ENCODE data around the gene SLC12A2. TPM values are rescaled to one million over a fixed set of nuclear protein-coding genes. Genes with fewer than 3 reads are reported as not detected.

The SLC12A2 gene
- polyA plus RNA-seq, 1 of the 3 experiments (the other 2 are of a cell fraction): 5.6 TPM

- no peak for TF ChIP-seq RAD21 (IDR thresholded peaks at IDR 0.05; ENCODE audit: low read length)
- TF ChIP-seq CHD2 (IDR thresholded peaks at IDR 0.05; ENCODE audit: low read length, partially characterized antibody): no peak
- TF ChIP-seq USF2 (IDR thresholded peaks at IDR 0.05; ENCODE audit: borderline replicate concordance, low read depth, low read length): no peak
- no peak for TF ChIP-seq IRF3 (IDR thresholded peaks at IDR 0.05; ENCODE audit: low read depth, low read length)
- TF ChIP-seq YY1 (IDR thresholded peaks at IDR 0.05; ENCODE audit: low read depth): no peak
- TF ChIP-seq FOXM1 (IDR thresholded peaks at IDR 0.05; ENCODE audit: low read depth): no peak
- no peak for TF ChIP-seq FOXJ3 (CRISPR knock-in tag; IDR thresholded peaks at IDR 0.05)
- TF ChIP-seq TCF12 (IDR thresholded peaks at IDR 0.05): no peak
- TF ChIP-seq SMC3 (IDR thresholded peaks at IDR 0.05; ENCODE audit: low read depth, low read length): no peak
- ChIA-PET POLR2A (no interaction called here), CTCF (interaction anchor here (0.7 to 1.1 kb wide), 3 partner anchors 9 to 321 kb away, joined by 3 read pairs; no protein-coding TSS in a partner anchor)
- DNase-seq: no peak
- H3K4me3 ChIP-seq (ENCODE audit: low read depth in 2 of 2, low read length in 1 of 2): no peak overlapping the region
- H2AFZ ChIP-seq (ENCODE audit: low read depth): no peak overlapping the region
- H3K9me2 ChIP-seq: no peaks in the 10 kb centered on the region
- no peak overlapping the region for H3K9ac ChIP-seq
- H3K27me3 ChIP-seq (ENCODE audit: insufficient read depth): no peaks in the 10 kb centered on the region
- H3K4me2 ChIP-seq: no peak overlapping the region
- H3K79me2 ChIP-seq (ENCODE audit: insufficient read depth): no peaks in the 10 kb centered on the region
- peaks cover 0 to 3% of the 10 kb centered on the region in 2 experiments; a peak in 1 of 4 replicates for H3K4me1 ChIP-seq (ENCODE audit: control insufficient read depth in 1 of 2, insufficient read depth in 2 of 2, low read depth in 1 of 2, low read length in 1 of 2)
- 88% methylated on average over 3 of the region's 3 CpGs for WGBS (ENCODE audit: low lambda C conversion rate)
- no peaks in the 10 kb centered on the region for H3K36me3 ChIP-seq (replicated peaks in 1 of 2; ENCODE audit: control insufficient read depth in 1 of 2, insufficient read depth in 2 of 2, low read length in 1 of 2)
- H3K27ac ChIP-seq (ENCODE audit: low read depth in 2 of 2, low read length in 1 of 2): no peak overlapping the region
- no peaks in the 10 kb centered on the region for H3F3A ChIP-seq (replicated peaks; ENCODE audit: insufficient read depth)
- H3K9me3 ChIP-seq: no peaks in the 10 kb centered on the region
- H4K20me1 ChIP-seq (ENCODE audit: insufficient read depth): no peaks in the 10 kb centered on the region
Observed at GRCh38 chr5:128196791-128197190, 113.2 kb downstream of the SLC12A2 start.

- POLR2A ChIA-PET: no interaction called here
- H2AFZ ChIP-seq (ENCODE audit: low read depth): no peak overlapping the region
- 99% methylated on average over 4 of the region's 4 CpGs for WGBS (ENCODE audit: low lambda C conversion rate)
Observed at GRCh38 chr5:128197896-128198522, 114.4 kb downstream of the SLC12A2 start.

More at GRCh38 chr5:128197896-128198522, 114.4 kb downstream of the SLC12A2 start:
- Histone ChIP-seq H3K4me1 (ENCODE audit: control insufficient read depth in 1 of 2, insufficient read depth in 2 of 2, low read depth in 1 of 2, low read length in 1 of 2) (peaks cover 0 to 3% of the 10 kb centered on the region in 2 experiments; a peak in 1 of 4 replicates), H3K27me3 (ENCODE audit: insufficient read depth) (no peaks in the 10 kb centered on the region), H3K79me2 (ENCODE audit: insufficient read depth) (no peaks in the 10 kb centered on the region), H3K4me2 (no peak overlapping the region), H3K9ac (no peak overlapping the region), H3K9me2 (no peaks in the 10 kb centered on the region), H4K20me1 (ENCODE audit: insufficient read depth) (no peaks in the 10 kb centered on the region), H3K27ac (ENCODE audit: low read depth in 2 of 2, low read length in 1 of 2) (no peak overlapping the region), H3K36me3 (replicated peaks in 1 of 2; ENCODE audit: control insufficient read depth in 1 of 2, insufficient read depth in 2 of 2, low read length in 1 of 2) (no peaks in the 10 kb centered on the region), H3F3A (replicated peaks; ENCODE audit: insufficient read depth) (no peaks in the 10 kb centered on the region), H3K9me3 (no peaks in the 10 kb centered on the region), H3K4me3 (ENCODE audit: low read depth in 2 of 2, low read length in 1 of 2) (no peak overlapping the region)
- DNase-seq: no peak
- TF ChIP-seq ZBTB33 (IDR thresholded peaks at IDR 0.05; ENCODE audit: borderline replicate concordance, low read depth) (no peak), EP300 (IDR thresholded peaks at IDR 0.05; ENCODE audit: borderline replicate concordance in 1 of 2, low read depth in 1 of 2, low read length in 1 of 2) (no peak), RFX5 (IDR thresholded peaks at IDR 0.05; ENCODE audit: low read length) (no peak), IRF3 (IDR thresholded peaks at IDR 0.05; ENCODE audit: low read depth, low read length) (no peak), FOXJ3 (CRISPR knock-in tag; IDR thresholded peaks at IDR 0.05) (no peak), CHD2 (IDR thresholded peaks at IDR 0.05; ENCODE audit: low read length, partially characterized antibody) (no peak)
- CTCF ChIA-PET: interaction anchor here (0.7 kb wide), 1 partner anchor 323 kb away, joined by 3 read pairs; no protein-coding TSS in a partner anchor
